GM18505 (cell line): Measurements from ENCODE around the gene PLBD2.

Experiments
- ATAC-seq: cut with Tn5 transposase; IDR thresholded peaks from one replicate; pipeline ENCODE4 v1.9.1; 2021; ENCODE audit not compliant: unreplicated experiment
- POLR2A ChIP-seq: IDR thresholded peaks from 4 replicates; pipeline ENCODE4 v1.6.1; 2011; ENCODE audit warnings: borderline replicate concordance; ENCODE audit not compliant: insufficient read depth, insufficient read length; ENCODE audit errors: extremely low read depth

The PLBD2 gene

DNA sequence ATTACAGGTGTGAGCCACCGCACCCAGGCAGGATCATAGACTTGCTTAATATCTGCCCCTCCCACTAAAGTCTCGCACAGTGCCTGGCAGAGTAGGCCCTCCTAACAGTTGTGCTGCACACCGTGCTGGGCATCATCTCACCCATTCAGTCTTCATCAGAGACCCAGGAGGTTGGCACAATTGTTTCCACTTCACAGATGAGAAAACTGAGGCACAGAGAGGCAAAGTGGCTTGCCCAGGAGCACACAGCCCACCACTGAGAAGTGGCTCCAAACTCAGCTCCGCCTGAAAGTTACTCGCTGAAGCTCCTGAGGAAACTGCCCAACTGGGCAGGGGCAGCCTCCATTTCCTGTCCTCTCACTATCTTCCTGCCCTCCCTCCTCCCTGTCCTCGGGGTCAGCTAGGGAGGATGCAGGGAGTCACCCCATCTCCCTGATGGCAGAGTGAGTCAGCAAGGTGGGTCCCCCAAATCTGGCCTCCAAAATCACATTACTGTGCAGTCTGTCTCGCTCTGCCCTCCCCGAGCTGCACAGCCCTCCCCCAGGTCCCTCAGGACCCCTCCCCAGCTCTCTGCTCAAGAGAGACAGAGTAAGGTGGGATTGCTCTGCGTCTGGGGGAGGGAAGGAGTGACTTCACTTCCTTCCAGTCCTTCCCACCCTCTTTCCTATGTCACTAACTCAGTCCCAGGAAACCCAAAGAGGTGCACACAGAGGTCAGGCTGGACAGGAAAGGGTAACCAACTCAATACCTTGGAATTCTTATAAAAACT is 29.2 kb upstream of the PLBD2 start:
- ATAC-seq, result no peak
- no peak for TF ChIP-seq POLR2A

DNA sequence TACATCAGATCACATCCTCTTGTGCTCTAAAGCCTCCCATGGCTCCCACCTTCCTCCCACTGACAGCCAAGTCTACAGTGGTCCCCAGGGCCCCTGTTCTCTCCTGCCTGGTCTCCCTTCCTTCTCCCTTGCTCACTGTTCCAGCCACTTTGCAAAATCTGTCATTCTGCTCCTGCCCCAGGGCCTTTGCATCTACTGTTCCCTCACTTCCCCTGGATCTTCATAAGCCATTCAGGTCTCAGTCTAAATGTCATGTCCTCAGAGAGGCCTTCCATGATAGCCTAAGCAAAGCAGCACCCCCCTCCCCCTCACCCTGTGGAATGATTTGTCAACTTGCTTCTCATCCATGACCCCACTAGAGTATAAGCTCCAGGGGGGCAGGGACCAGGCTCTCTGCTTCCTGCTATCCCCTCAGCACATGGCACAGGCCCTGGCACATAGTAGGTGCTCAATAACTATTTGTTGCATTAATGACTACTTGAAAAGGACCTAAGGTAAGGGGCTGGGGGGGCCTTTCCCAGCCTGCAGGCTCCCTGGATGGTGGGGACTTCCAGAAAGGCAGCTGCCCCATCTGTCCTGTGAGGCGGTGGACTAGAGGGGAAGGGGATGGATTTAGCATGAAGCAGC is 28.5 kb upstream of the PLBD2 start:
- no peak for TF ChIP-seq POLR2A
- ATAC-seq, result no peak

DNA sequence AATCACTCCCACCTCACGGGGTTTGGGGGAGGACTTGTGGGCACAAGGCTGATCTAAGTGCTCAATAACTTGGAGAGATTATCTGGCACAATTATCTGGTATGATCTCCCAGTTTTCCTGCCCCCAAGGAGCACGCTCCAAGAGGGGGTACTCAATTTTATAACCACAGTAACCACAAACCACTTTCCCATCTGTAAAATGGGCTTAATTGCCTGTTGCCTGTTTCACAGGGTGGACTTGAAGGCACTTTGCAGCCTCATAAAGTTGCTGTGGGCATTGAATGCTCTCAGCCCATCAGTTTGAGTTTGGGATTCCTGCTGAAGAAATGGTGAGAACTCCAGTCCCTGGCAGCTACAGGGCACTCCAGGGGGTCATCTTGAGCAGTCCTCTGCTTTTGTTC is 27.9 kb upstream of the PLBD2 start:
- TF ChIP-seq POLR2A, result no peak

DNA sequence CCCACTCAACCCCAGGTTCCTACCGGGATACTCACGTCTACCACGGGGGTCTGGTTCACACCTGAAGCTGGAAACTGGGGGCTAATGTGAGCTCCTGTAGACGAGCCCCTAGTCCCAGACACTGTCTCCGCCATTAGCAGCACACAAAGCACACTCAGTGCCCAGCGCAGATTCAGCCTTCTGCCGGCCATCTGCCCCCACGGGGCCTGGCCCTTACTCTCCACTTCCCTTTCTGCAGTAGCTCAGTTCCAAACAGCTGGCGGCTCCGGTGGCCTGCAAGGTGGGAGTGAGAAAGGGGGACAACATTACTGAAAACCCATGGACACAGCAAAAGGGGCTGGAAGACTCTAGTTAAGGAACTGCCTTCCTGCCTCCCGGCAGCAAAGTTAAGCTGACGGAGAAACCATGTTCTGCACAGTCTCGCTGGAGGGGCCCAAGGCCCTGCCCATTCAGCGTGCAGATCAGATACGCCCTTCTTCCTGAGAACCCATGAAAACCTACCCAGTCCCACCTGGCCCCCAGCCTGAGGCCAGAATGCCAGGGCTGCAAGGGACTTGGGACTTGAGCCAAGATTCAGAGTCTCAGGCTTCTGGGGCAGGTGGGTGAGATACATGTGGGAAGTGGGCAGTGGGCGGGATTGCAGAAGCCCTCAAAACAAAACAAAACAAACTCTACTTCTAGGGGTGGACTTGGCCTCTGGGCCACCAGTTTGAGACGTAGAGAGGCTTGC is 25.5 kb upstream of the PLBD2 start:
- TF ChIP-seq POLR2A, result no peak
- no peak for ATAC-seq

More for the DNA sequence above, 27.9 kb upstream of the PLBD2 start:
- ATAC-seq, result no peak

DNA sequence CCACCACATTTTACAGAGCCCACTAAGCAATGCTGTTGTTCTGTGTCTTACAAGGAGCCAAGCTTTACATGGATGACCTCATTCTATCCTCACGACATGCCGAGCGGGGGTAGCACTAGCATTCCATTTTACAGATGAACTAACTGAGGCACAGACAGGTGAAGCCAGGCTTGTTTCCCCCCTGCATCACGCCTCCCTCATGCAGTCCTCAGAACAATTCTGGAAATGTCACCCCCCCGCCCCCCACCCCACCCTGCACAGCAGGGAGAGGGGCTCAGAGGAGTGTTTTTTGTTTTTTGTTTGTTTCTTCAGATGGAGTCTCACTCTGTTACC is 25.0 kb upstream of the PLBD2 start:
- no peak for TF ChIP-seq POLR2A
- ATAC-seq, result no peak

DNA sequence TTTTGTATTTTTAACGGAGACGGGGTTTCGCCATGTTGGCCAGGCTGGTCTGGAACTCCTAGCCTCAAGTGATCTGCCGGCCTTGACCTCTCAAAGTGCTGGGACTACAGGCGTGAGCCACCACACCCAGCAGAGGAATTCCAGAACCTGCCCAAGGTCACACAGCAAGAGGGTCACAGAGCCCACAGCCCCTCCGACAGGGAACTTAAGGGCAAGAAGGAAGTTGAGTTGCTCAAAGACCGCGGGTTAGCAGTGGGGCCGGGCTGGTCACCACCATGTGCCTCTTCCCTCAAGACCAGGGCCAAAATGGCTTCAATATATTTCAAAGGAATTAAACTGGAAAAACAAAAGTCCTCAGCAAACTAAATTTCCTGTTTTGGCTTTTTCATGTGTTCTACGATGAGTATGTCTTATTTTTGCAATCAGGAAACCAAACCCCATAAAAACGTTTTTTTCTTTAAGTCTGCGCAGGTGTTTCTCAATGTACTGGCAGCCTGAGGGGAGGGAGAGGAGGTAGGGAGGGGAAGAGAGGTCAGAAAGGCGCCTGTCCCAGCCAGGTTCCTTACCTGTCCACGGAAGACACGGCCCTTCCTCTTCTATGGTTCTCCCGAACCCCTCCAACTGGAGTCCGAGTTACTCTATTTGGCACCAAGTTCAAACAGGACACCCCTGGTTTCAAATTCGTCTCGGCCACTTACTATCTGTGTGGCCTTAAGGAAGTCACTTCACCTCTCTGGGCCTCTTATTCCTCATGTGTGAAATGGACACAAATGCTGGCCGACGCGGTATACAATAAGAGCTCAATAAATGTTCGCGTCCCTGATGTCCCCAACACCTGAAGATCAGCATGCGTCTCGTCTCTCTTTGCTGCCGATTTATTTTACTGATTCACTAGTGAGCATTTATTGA is 24.3 kb upstream of the PLBD2 start:
- TF ChIP-seq POLR2A, result no peak
- ATAC-seq, result no peak

DNA sequence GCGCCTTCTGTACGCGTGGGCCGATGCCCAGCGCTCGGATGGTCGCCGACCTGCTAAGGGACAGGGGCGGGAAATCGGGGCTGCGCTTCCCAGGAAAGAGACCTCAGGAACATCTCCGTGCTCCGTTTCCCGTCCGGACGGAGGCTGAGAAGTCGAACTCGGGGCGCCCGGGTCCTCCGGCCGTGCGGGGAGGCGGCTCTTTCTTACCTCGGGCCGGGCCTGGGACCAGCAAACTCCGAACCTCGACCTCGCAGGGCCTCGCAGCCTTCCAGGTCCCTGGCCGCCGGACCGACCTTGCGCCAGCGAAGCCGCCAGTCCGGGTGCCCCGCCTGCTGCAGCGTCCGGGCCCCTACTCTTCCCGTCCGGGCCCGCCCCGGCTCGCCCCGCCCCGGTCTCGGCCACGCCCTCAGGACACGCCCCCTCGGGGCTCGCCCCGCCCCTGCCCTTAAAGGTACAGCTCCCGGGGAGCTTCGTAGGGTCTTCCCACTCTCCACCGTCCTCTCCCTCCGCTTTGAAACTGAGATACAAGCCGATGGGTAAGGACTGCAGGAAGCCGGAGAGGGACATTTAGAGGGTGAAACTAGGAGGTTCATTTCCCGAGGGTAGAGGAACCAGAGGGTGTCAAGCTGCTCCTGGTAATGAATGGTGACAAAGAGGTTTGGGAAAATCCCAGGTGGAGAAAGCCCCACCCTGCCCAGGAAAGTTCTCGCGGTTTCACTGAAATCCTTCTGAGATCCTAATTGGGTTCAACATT is 23.4 kb upstream of the PLBD2 start, which contains the start of gene SLC8B1:
Gene SLC8B1, minus strand, starts transcription at position 324 of the 754 bp plus-strand sequence. CDS start 2,231 bp downstream, outside the sequence.
- TF ChIP-seq POLR2A, result peak; percentile 71
- peak; percentile 98 for ATAC-seq

DNA sequence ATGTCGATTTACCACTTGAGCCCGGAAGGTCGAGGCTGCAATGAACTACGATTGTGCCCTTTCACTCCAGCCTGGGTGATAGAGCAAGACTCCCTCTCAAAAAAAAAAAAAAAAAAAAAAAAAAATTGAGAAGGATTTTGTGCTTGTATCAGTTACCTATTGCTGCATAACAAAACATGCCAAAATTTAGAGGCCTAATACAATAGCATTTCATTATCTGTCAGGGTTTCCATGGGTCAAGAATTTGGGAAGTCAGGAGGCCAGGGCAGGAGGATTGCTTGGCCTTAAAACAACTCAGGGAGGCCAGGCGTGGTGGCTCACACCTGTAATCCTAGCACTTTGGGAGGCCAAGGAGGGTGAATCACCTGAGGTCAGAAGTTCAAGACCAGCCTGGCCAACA is 18.8 kb upstream of the PLBD2 start:
- TF ChIP-seq POLR2A, result no peak
- no peak for ATAC-seq

DNA sequence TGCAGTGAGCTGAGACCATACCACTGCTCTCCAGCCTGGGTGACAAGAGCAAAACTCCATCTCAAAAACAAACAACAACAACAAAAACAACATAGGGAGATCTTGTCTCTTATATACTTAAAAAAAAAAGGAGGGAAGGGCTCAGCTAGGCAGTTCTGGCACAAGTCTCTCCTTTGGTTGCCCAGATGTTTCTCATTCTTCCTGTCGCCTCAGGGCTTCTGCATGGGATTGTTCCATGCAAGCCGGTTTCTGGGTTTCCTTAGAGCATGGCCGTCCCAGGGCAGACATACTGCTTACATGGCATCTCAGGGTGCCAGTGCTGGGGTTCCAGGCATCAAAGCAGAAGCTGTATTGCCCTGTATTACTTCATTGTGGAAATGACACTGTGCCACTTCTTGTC is 18.3 kb upstream of the PLBD2 start:
- TF ChIP-seq POLR2A, result no peak
- no peak for ATAC-seq

DNA sequence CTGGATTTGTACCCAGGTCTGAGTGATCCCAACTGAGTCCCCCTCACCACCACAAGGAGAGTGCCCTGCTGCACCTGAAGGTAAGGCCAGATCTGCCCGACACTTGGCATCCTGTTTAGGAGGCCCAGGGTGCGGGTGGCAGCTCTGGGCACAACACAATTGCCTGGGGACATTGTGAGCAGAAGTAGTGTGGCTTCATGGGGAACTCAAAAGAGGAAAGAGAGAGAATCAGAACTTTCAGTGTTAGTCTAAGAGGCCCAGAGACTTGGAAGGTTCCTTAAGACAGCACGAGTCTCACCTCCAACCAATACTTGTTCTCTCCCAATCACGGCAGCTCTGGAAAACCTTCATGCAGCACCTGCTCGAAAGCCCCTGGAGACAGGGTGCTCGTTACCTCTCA is 16.9 kb upstream of the PLBD2 start:
- no peak for TF ChIP-seq POLR2A
- ATAC-seq, result no peak

DNA sequence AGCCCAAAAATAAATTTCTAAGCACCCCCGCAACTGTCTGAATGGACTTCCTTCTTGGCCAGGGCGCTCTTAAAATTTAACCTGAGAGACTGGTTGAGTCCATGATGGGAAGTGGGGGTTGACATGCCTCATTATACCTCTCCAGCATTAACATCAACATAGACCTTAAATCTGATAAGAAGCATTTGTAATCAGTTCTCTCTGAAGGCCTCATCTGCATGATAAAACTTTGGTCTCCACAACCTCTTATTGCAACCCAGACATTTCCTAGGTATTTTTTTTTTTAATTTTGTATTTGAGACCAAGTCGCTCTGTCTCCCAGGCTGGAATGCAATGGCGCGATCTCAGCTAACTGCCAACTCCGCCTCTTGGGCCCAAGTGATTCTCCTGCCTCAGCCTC is 13.1 kb upstream of the PLBD2 start:
- TF ChIP-seq POLR2A, result no peak
- ATAC-seq, result no peak

DNA sequence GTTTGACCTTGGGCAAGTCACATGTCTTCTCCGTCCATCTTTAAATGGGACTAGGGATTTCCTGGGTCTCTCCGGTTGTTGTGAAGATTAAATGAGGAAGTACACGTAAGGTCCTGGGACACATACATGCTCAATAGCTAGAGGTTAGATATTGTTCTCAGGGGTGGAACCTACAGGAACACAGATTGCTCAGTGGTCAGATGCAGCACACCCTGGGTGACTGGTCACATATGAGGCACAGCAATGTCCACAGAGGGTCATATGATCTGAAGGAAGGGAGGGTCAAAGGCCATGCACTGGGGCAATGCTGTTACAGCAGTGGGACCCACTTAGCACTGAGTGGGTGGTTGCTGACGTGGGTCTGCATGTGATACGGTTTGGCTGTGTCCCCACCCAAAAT is 12.0 kb upstream of the PLBD2 start:
- no peak for TF ChIP-seq POLR2A
- ATAC-seq, result no peak
